ENCODE measurements around the gene KANK2. TPM values are rescaled to one million over a fixed set of nuclear protein-coding genes. Genes with fewer than 3 reads are reported as not detected.

KANK2 gene
- total and polyA plus RNA-seq, 2 of the 13 experiments (the other 11 are each of a cell fraction or from before 2014, with no cell fraction given) = 5.7 to 12.9 TPM

- in situ Hi-C loops (cut with HindIII; ENCODE audit: extremely low pct_ligation_motif_present, low pct_unique_long_range_greater_than_20kb) (no loop called here), intact Hi-C loops (cut with micrococcal nuclease; ENCODE audit: unreplicated experiment) (loop anchor here (2.0 kb wide), 1 partner anchor 23 kb away; no protein-coding TSS in a partner anchor)
- WGBS (ENCODE audit: low lambda C conversion rate) = 87% methylated on average over 9 of the region's 11 CpGs
- BruUV-seq (replicated peaks) = no TSS peak
- ChIA-PET CTCF (ENCODE audit: low intra/inter-chr PET ratio, low total read pairs) (no interaction called here), POLR2A (interaction anchor here (0.7 to 1.4 kb wide), 2 partner anchors 99 to 132 kb away, joined by 5 to 6 read pairs; partner anchors contain the start of gene SWSAP1)
- H3K79me2 ChIP-seq (ENCODE audit: insufficient read depth, low read length) = peaks cover 10% of the 10 kb centered on the region
- H3K36me3 ChIP-seq (replicated peaks in 1 of 2; ENCODE audit: control insufficient read depth in 1 of 2, insufficient read depth in 2 of 2, low read length in 2 of 2) = no peaks in the 10 kb centered on the region; a peak in 2 of 5 replicates
- no peaks in the 10 kb centered on the region for H3K9me3 ChIP-seq (ENCODE audit: low read length)
- no peak overlapping the region for H3K9ac ChIP-seq (ENCODE audit: insufficient read depth, low read depth, low read length)
- peak overlapping the region in 1 of 3 experiments; percentile 53; a peak in 2 of 6 replicates for H3K4me3 ChIP-seq (replicated peaks in 1 of 3; ENCODE audit: insufficient read depth in 1 of 3, low read depth in 2 of 3, low read length in 3 of 3)
- no peak for TF ChIP-seq TEF (CRISPR knock-in tag; IDR thresholded peaks at IDR 0.05)
- TF ChIP-seq PAF1 (CRISPR knock-in tag; IDR thresholded peaks at IDR 0.05) = 0 out of 2 replicates have a peak, but pooled peaks have one; percentile 3
- 0 out of 2 replicates have a peak, but pooled peaks have one; percentile 10 for TF ChIP-seq KLF6 (CRISPR knock-in tag; IDR thresholded peaks at IDR 0.05)
- no peak for TF ChIP-seq LCORL (IDR thresholded peaks at IDR 0.05)
- no peak for TF ChIP-seq LCORL (CRISPR knock-in tag; IDR thresholded peaks at IDR 0.05)
- TF ChIP-seq SYNCRIP (IDR thresholded peaks at IDR 0.05; ENCODE audit: insufficient read depth, low read depth, low read length) = no peak
- TF ChIP-seq CBX5 (CRISPR knock-in tag; IDR thresholded peaks at IDR 0.05; ENCODE audit: borderline replicate concordance) = no peak
- H3K27ac ChIP-seq (ENCODE audit: extremely low read length, insufficient read depth, low read length) = peak overlapping the region; percentile 39
- no peak for ATAC-seq
- FAIRE-seq = no peak
- no peak for DNase-seq (ENCODE audit: low spot score)
- H3K27me3 ChIP-seq (ENCODE audit: control insufficient read depth in 1 of 2, insufficient read depth in 2 of 2, low read length in 2 of 2) = no peaks in the 10 kb centered on the region
- H2AFZ ChIP-seq (ENCODE audit: low read length) = no peak overlapping the region
- H4K20me1 ChIP-seq (ENCODE audit: insufficient read depth, low read length) = no peaks in the 10 kb centered on the region; the same call in 1 of the 2 replicates
- peak overlapping the region; percentile 96 for H3K4me2 ChIP-seq (ENCODE audit: low read depth, low read length)
- peaks cover 66% of the 10 kb centered on the region for H3K4me1 ChIP-seq (ENCODE audit: insufficient read depth, low read length)
Measured at GRCh38 chr19:11242025-11242424, 44.7 kb upstream of the KANK2 start.

GRCh38 chr19:11240008-11240444, 42.7 kb upstream of the KANK2 start:
- H3K9me3 ChIP-seq (ENCODE audit: low read length) = no peaks in the 10 kb centered on the region
- H3K4me1 ChIP-seq (ENCODE audit: insufficient read depth, low read length) = peaks cover 85% of the 10 kb centered on the region
- TSS peak; percentile 84 for BruUV-seq (replicated peaks)
- ChIA-PET CTCF (ENCODE audit: low intra/inter-chr PET ratio, low total read pairs) (no interaction called here), POLR2A (interaction anchor here (0.7 to 1.6 kb wide), 6 partner anchors 16 to 141 kb away, joined by 3 to 5 read pairs (median 4); partner anchors contain the start of gene SWSAP1)
- DNase-seq (ENCODE audit: low spot score) (peak; percentile 54), ATAC-seq (no peak), FAIRE-seq (no peak)
- H3K27ac ChIP-seq (ENCODE audit: extremely low read length, insufficient read depth, low read length) = peak overlapping the region; percentile 94
- H3K79me2 ChIP-seq (ENCODE audit: insufficient read depth, low read length) = peaks cover 10% of the 10 kb centered on the region
- peak overlapping the region; percentile 96 for H3K4me2 ChIP-seq (ENCODE audit: low read depth, low read length)
- peak overlapping the region; percentile 82 for H3K9ac ChIP-seq (ENCODE audit: insufficient read depth, low read depth, low read length)
- intact Hi-C loops (cut with micrococcal nuclease; ENCODE audit: unreplicated experiment) = no loop called here
- no peaks in the 10 kb centered on the region; a peak in 2 of 5 replicates for H3K36me3 ChIP-seq (replicated peaks in 1 of 2; ENCODE audit: control insufficient read depth in 1 of 2, insufficient read depth in 2 of 2, low read length in 2 of 2)
- in situ Hi-C loops (cut with HindIII; ENCODE audit: extremely low pct_ligation_motif_present, low pct_unique_long_range_greater_than_20kb) = no loop called here
- no peaks in the 10 kb centered on the region for H3K27me3 ChIP-seq (ENCODE audit: control insufficient read depth in 1 of 2, insufficient read depth in 2 of 2, low read length in 2 of 2)
- H4K20me1 ChIP-seq (ENCODE audit: insufficient read depth, low read length) = no peaks in the 10 kb centered on the region; the same call in 1 of the 2 replicates
- 40% methylated on average over 3 of the region's 8 CpGs for WGBS (ENCODE audit: low lambda C conversion rate)
- H2AFZ ChIP-seq (ENCODE audit: low read length) = no peak overlapping the region
- H3K4me3 ChIP-seq (replicated peaks in 1 of 3; ENCODE audit: insufficient read depth in 1 of 3, low read depth in 2 of 3, low read length in 3 of 3) = peak overlapping the region; percentile 49 to 78 (median 69)
- TF ChIP-seq ZNF124 (CRISPR knock-in tag; IDR thresholded peaks at IDR 0.05) (0 out of 2 replicates have a peak, but pooled peaks have one; percentile 3), CBX1 (IDR thresholded peaks at IDR 0.05; ENCODE audit: low read depth) (no peak), ZNF235 (CRISPR knock-in tag; IDR thresholded peaks at IDR 0.05; ENCODE audit: borderline replicate concordance) (no peak), ERF (CRISPR knock-in tag; IDR thresholded peaks at IDR 0.05) (0 out of 2 replicates have a peak, but pooled peaks have one; percentile 1), ARID2 (CRISPR knock-in tag; IDR thresholded peaks at IDR 0.05; ENCODE audit: borderline replicate concordance) (peak; percentile 86), HBP1 (CRISPR knock-in tag; IDR thresholded peaks at IDR 0.05; ENCODE audit: low read depth) (no peak), ZNF292 (CRISPR knock-in tag; IDR thresholded peaks at IDR 0.05; ENCODE audit: borderline replicate concordance, low read depth) (0 out of 2 replicates have a peak, but pooled peaks have one; percentile 8), DMTF1 (CRISPR knock-in tag; IDR thresholded peaks at IDR 0.05) (0 out of 2 replicates have a peak, but pooled peaks have one; percentile 41)

All from HepG2 (cell line).